HCT116 (cell line): ENCODE results near the gene NKX2-1. TPM values are rescaled to one million over a fixed set of nuclear protein-coding genes. Genes with fewer than 3 reads are reported as not detected.

ENCODE experiments used
- ATAC-seq: fragments of 200-7000 bp; cut with Tn5 transposase; 2 replicates; pipeline ENCODE4 v1.9.1; 2020; ENCODE audit warnings: mild to moderate bottlenecking, moderate library complexity
- BruUV-seq: library from RNA; stranded (reverse); fragments of 400-500 nt; replicated peaks from 2 replicates; lab custom pipeline; 2021; lab: Mats Ljungman, UMichigan
- CTCF ChIA-PET: fragments of 300-600 bp; sonication (Branson Sonifier 250); formaldehyde crosslinking; loops from one replicate; lab custom pipeline; 2021; ENCODE audit warnings: antibody characterized with exemption; lab: Charles Lee
- POLR2A ChIA-PET: fragments of 300-600, 350-600 bp; sonication (Branson Sonifier 250); formaldehyde crosslinking; loops from one replicate; lab custom pipeline; 2021; ENCODE audit warnings: antibody characterized with exemption; lab: Charles Lee
- RAD21 ChIA-PET, 2 experiments: fragments of 300-600 bp; sonication (Branson Sonifier 250); formaldehyde crosslinking; loops; one replicate each; lab custom pipeline; 2023; ENCODE audit warnings: low total read pairs in 2 of 2; ENCODE audit not compliant: uncharacterized antibody in 2 of 2, unreplicated experiment in 2 of 2, low non-redundant PET in 1 of 2; lab: Charles Lee
- DNase-seq: peaks from one replicate; pipeline ENCODE4 v3.0.0-alpha.2; 2010; ENCODE audit warnings: low read depth, low spot score
- H2AFZ ChIP-seq: fragments of 200-600 bp; shearing (Covaris generic), sonication (generic); 2 replicates; pipeline ENCODE4 v1.6.1; 2017; ENCODE audit warnings: low read depth, mixed run types, mixed read lengths, antibody characterized with exemption, low read length; ENCODE audit not compliant: poor library complexity, severe bottlenecking
- H3K27ac ChIP-seq: 2 replicates; pipeline ENCODE4 v1.5.1; 2012; ENCODE audit warnings: low read depth, low read length
- H3K27me3 ChIP-seq: fragments of 200-600 bp; sonication (generic); 2 replicates; pipeline ENCODE4 v1.6.1; 2016; ENCODE audit warnings: mixed run types, low read length, mixed read lengths; ENCODE audit not compliant: insufficient read depth
- H3K36me3 ChIP-seq, 2 experiments: fragments of 200-500 bp in 1 of 2; fragments of 200-600 bp in 1 of 2; sonication (Bioruptor generic) in 1 of 2; sonication (generic) in 1 of 2; 2 replicates each; pipeline versions ENCODE4 v1.5.1 to v1.6.1; 2014 to 2016; ENCODE audit warnings: low read length in 2 of 2, inconsistent platforms in 1 of 2, mixed read lengths in 1 of 2, mixed run types in 1 of 2; ENCODE audit not compliant: insufficient read depth in 2 of 2, control insufficient read depth in 1 of 2
- H3K4me1 ChIP-seq, 2 experiments: fragments of 200-600 bp in 1 of 2; sonication (generic) in 1 of 2; 2 replicates each; pipeline versions ENCODE4 v1.5.1 to v1.6.1; 2012 to 2017; ENCODE audit warnings: low read length in 2 of 2, inconsistent platforms in 1 of 2, mild to moderate bottlenecking in 1 of 2, mixed read lengths in 1 of 2, mixed run types in 1 of 2, moderate library complexity in 1 of 2; ENCODE audit not compliant: insufficient read depth in 2 of 2, control insufficient read depth in 1 of 2
- H3K4me2 ChIP-seq: fragments of 200-600 bp; sonication (generic); 2 replicates; pipeline ENCODE4 v1.6.1; 2017; ENCODE audit warnings: mixed run types, low read length, mixed read lengths
- H3K4me3 ChIP-seq, 2 experiments: fragments of 200-600 bp in 1 of 2; sonication (generic) in 1 of 2; replicated peaks in 1 of 2; 2 replicates each; pipeline ENCODE4 v1.5.1; 2011 to 2016; ENCODE audit warnings: low read length in 2 of 2, control low read depth in 1 of 2, low read depth in 1 of 2, mild to moderate bottlenecking in 1 of 2, mixed read lengths in 1 of 2, mixed run types in 1 of 2
- H3K79me2 ChIP-seq: fragments of 200-600 bp; sonication (generic); 2 replicates; pipeline ENCODE4 v1.6.1; 2017; ENCODE audit warnings: mild to moderate bottlenecking, mixed run types, low read length, moderate library complexity, mixed read lengths; ENCODE audit not compliant: insufficient read depth
- H3K9ac ChIP-seq: fragments of 200-600 bp; sonication (generic); 2 replicates; pipeline ENCODE4 v1.6.1; 2016; ENCODE audit warnings: low read length, mixed read lengths
- H3K9me2 ChIP-seq: fragments of 200-600 bp; sonication (generic), shearing (Covaris generic); 2 replicates; pipeline ENCODE4 v1.6.1; 2017; ENCODE audit warnings: mixed run types, mild to moderate bottlenecking, moderate library complexity; ENCODE audit not compliant: insufficient read depth
- H3K9me3 ChIP-seq, 2 experiments: fragments of 200-500 bp in 1 of 2; fragments of 200-600 bp in 1 of 2; sonication (Bioruptor generic) in 1 of 2; sonication (generic) in 1 of 2; 2 replicates each; pipeline ENCODE4 v1.6.1; 2014 to 2017; ENCODE audit warnings: low read length in 2 of 2, mixed read lengths in 2 of 2, inconsistent platforms in 1 of 2, low read depth in 1 of 2, mild to moderate bottlenecking in 1 of 2, mixed run types in 1 of 2, moderate library complexity in 1 of 2; ENCODE audit not compliant: control insufficient read depth in 1 of 2, insufficient read depth in 1 of 2
- H4K20me1 ChIP-seq: fragments of 200-600 bp; sonication (generic), shearing (Covaris generic); 2 replicates; pipeline ENCODE4 v1.6.1; 2017; ENCODE audit warnings: mixed run types, mild to moderate bottlenecking, moderate library complexity; ENCODE audit not compliant: insufficient read depth
- CBX3 ChIP-seq: IDR thresholded peaks from 2 replicates; pipeline ENCODE4 v1.6.1; 2012; ENCODE audit warnings: low read depth
- CEBPB ChIP-seq: IDR thresholded peaks from 2 replicates; pipeline ENCODE4 v1.6.1; 2012; ENCODE audit warnings: low read depth
- EGR1 ChIP-seq: IDR thresholded peaks from 2 replicates; pipeline ENCODE4 v1.6.1; 2012; ENCODE audit warnings: low read depth
- ELF1 ChIP-seq: IDR thresholded peaks from 2 replicates; pipeline ENCODE4 v1.6.1; 2012; ENCODE audit warnings: low read depth, borderline replicate concordance
- EZH2 ChIP-seq: fragments of 200-600 bp; sonication (generic); IDR thresholded peaks from 2 replicates; pipeline ENCODE4 v1.6.1; 2017; ENCODE audit warnings: antibody characterized with exemption, mixed run types
- FOSL1 ChIP-seq: IDR thresholded peaks from 2 replicates; pipeline ENCODE4 v1.6.1; 2012; ENCODE audit warnings: low read depth
- JUND ChIP-seq: IDR thresholded peaks from 2 replicates; pipeline ENCODE4 v1.6.1; 2012
- POLR2A ChIP-seq: IDR thresholded peaks from 2 replicates; pipeline ENCODE4 v1.7.0; 2011; ENCODE audit warnings: borderline replicate concordance; ENCODE audit not compliant: insufficient read depth, insufficient read length; ENCODE audit errors: extremely low read depth
- POLR2AphosphoS5 ChIP-seq: IDR thresholded peaks from 2 replicates; pipeline ENCODE4 v1.6.1; 2011; ENCODE audit warnings: mild to moderate bottlenecking, low read depth, low read length, moderate library complexity
- RAD21 ChIP-seq: IDR thresholded peaks from 2 replicates; pipeline ENCODE4 v1.6.1; 2012; ENCODE audit warnings: low read depth, mild to moderate bottlenecking
- SIN3A ChIP-seq: IDR thresholded peaks from 2 replicates; pipeline ENCODE4 v1.6.1; 2012; ENCODE audit warnings: low read depth
- SP1 ChIP-seq: IDR thresholded peaks from 2 replicates; pipeline ENCODE4 v1.6.1; 2012; ENCODE audit warnings: low read depth
- TCF7L2 ChIP-seq: IDR thresholded peaks from 2 replicates; pipeline ENCODE4 v1.7.0; 2011; ENCODE audit warnings: borderline replicate concordance, inconsistent platforms; ENCODE audit not compliant: insufficient read depth, insufficient read length; ENCODE audit errors: extremely low read depth
- ZFX ChIP-seq: fragments of 450-650 bp; IDR thresholded peaks from 2 replicates; pipeline ENCODE4 v1.6.1; 2017
- ZNF274 ChIP-seq: fragments of 200-500 bp; sonication (Bioruptor generic); IDR thresholded peaks from 2 replicates; pipeline ENCODE4 v1.6.1; 2014; ENCODE audit warnings: mild to moderate bottlenecking, low read depth, low read length, inconsistent platforms
- intact Hi-C: fragments of 100-400 bp; cut with micrococcal nuclease; formaldehyde crosslinking; loops from 2 replicates; pipeline ENCODE4 v1.10.0; 2022
- total RNA-seq: library from RNA; stranded (reverse); gene quantifications from one replicate; pipeline ENCODE4 v1.2.1, GENCODE V29; 2021; ENCODE audit not compliant: unreplicated experiment
- TF ChIP-seq, protein P1 (sequence below), 3 experiments: fragments of 200-600 bp in 1 of 3; sonication (generic) in 1 of 3; IDR thresholded peaks in 2 of 3; conservative IDR thresholded peaks in 1 of 3; 2 replicates each; pipeline ENCODE4 v1.5.1; 2012 to 2017; ENCODE audit warnings: low read depth in 2 of 3, low read length in 2 of 3, antibody characterized with exemption in 1 of 3, borderline replicate concordance in 1 of 3, control low read depth in 1 of 3, mild to moderate bottlenecking in 1 of 3, mixed read lengths in 1 of 3, mixed run types in 1 of 3, moderate library complexity in 1 of 3; ENCODE audit not compliant: insufficient read depth in 1 of 3
- TF ChIP-seq, protein P2 (sequence below): IDR thresholded peaks from 2 replicates; pipeline ENCODE4 v1.6.1; 2012
- TF ChIP-seq, protein P3 (sequence below): IDR thresholded peaks from 2 replicates; pipeline ENCODE4 v1.6.1; 2011; ENCODE audit warnings: mild to moderate bottlenecking, low read length, moderate library complexity; ENCODE audit not compliant: insufficient replicate concordance; ENCODE audit errors: extremely low read depth

Gene NKX2-1
- total RNA-seq, 1 experiment from 2014 or later: 0.84 TPM

DNA sequence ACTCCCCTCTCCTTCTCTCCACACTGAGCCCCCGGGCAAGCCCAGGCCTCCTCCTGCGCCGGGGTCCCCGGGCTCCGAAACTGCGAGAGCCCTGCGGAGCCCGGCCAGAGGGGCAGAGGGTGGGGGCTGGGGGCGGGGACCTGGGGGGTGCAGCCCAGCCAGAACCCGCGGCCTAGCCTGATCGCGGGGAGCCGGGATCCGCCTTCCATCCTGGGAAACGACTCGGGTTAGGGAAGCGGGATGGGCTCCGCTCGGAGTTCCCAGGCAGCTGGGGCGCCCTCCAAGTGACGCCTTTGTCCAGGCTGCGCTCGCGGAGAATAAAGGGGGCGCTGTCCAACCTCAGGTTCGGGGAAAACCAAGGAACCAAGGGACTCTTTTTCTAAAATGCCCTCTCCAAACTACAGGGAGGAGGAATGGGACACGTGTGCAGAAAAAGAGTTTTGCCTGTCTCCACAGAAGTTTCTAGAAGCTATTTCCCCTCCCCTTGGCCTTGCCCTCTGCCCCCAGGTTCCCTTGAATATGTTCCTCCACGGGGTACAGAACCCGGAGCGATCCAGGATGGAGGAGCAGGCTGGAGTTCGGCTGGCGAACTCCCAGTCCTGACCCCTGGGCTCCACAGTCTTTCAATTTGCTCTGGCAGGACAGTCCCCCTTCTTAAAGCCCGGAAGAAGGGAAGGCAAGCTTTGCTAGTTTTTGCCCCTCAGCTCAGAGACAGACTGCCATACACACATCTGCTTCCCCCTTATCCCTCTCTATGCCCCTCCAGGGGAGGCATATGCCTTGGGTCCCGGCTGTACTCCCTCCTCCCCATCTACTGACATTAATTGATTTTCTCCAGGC, 13.9 kb downstream of the NKX2-1 start:
- Histone ChIP-seq H3K36me3 (no peaks in the 10 kb centered on the region), H4K20me1 (no peaks in the 10 kb centered on the region), H3K79me2 (no peaks in the 10 kb centered on the region), H3K4me3 (no peak overlapping the region), H3K27ac (no peak overlapping the region), H3K27me3 (peaks cover 45% of the 10 kb centered on the region), H3K4me1 (no peaks in the 10 kb centered on the region), H2AFZ (no peak overlapping the region), H3K9ac (no peak overlapping the region), H3K9me3 (no peaks in the 10 kb centered on the region), H3K4me2 (no peak overlapping the region), H3K9me2 (no peaks in the 10 kb centered on the region)
- DNase-seq (no peak), ATAC-seq (no peak)
- ChIA-PET POLR2A (no interaction called here), CTCF (no interaction called here), RAD21 (no interaction called here)
- intact Hi-C loops: no loop called here
- BruUV-seq: no TSS peak
- TF ChIP-seq, protein P1, sequence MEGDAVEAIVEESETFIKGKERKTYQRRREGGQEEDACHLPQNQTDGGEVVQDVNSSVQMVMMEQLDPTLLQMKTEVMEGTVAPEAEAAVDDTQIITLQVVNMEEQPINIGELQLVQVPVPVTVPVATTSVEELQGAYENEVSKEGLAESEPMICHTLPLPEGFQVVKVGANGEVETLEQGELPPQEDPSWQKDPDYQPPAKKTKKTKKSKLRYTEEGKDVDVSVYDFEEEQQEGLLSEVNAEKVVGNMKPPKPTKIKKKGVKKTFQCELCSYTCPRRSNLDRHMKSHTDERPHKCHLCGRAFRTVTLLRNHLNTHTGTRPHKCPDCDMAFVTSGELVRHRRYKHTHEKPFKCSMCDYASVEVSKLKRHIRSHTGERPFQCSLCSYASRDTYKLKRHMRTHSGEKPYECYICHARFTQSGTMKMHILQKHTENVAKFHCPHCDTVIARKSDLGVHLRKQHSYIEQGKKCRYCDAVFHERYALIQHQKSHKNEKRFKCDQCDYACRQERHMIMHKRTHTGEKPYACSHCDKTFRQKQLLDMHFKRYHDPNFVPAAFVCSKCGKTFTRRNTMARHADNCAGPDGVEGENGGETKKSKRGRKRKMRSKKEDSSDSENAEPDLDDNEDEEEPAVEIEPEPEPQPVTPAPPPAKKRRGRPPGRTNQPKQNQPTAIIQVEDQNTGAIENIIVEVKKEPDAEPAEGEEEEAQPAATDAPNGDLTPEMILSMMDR (IDR thresholded peaks at IDR 0.05 in 2 of 3, conservative IDR thresholded peaks at IDR 0.05 in 1 of 3; ENCODE audit: borderline replicate concordance in 1 of 3, insufficient read depth in 1 of 3, low read depth in 2 of 3, low read length in 2 of 3): no peak
- TF ChIP-seq ZFX (no peak), ZNF274 (no peak), ELF1 (no peak), EGR1 (no peak), JUND (no peak), TCF7L2 (no peak), POLR2A (no peak), EZH2 (no peak), CBX3 (no peak), POLR2AphosphoS5 (no peak), SP1 (no peak), CEBPB (no peak), SIN3A (no peak), RAD21 (no peak), FOSL1 (no peak)
- TF ChIP-seq, protein P2, sequence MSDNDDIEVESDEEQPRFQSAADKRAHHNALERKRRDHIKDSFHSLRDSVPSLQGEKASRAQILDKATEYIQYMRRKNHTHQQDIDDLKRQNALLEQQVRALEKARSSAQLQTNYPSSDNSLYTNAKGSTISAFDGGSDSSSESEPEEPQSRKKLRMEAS: no peak
- TF ChIP-seq, protein P3, sequence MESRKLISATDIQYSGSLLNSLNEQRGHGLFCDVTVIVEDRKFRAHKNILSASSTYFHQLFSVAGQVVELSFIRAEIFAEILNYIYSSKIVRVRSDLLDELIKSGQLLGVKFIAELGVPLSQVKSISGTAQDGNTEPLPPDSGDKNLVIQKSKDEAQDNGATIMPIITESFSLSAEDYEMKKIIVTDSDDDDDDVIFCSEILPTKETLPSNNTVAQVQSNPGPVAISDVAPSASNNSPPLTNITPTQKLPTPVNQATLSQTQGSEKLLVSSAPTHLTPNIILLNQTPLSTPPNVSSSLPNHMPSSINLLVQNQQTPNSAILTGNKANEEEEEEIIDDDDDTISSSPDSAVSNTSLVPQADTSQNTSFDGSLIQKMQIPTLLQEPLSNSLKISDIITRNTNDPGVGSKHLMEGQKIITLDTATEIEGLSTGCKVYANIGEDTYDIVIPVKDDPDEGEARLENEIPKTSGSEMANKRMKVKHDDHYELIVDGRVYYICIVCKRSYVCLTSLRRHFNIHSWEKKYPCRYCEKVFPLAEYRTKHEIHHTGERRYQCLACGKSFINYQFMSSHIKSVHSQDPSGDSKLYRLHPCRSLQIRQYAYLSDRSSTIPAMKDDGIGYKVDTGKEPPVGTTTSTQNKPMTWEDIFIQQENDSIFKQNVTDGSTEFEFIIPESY: no peak
